H1 (cell line): ENCODE measurements around the gene WASF3. TPM values are rescaled to one million over a fixed set of nuclear protein-coding genes. Genes with fewer than 3 reads are reported as not detected.

Source experiments
- CTCF ChIA-PET: fragments of 300-600 bp; sonication (Branson Sonifier 250); formaldehyde crosslinking; loops from one replicate; lab custom pipeline; 2021; ENCODE audit not compliant: partially characterized antibody; lab: Charles Lee
- POLR2A ChIA-PET: fragments of 300-600 bp; sonication (Branson Sonifier 250); formaldehyde crosslinking; loops from one replicate; lab custom pipeline; 2021; ENCODE audit warnings: inconsistent platforms; ENCODE audit not compliant: partially characterized antibody; lab: Charles Lee
- DNase-seq, 2 experiments: peaks; one replicate each; pipeline versions ENCODE4 v3.0.0 to v3.0.0-alpha.2; 2010 to 2022; ENCODE audit warnings: low spot score in 2 of 2, low read depth in 1 of 2, mixed read lengths in 1 of 2
- FAIRE-seq: peaks from 2 replicates; lab custom pipeline; 2011; peaks lifted over from hg19 to GRCh38; lab: Jason Lieb, UNC
- H2AFZ ChIP-seq: 2 replicates; pipeline ENCODE4 v1.8.1; 2012; ENCODE audit warnings: low read length, inconsistent platforms
- H2AK5ac ChIP-seq: 2 replicates; pipeline ENCODE4 v1.6.1; 2013; ENCODE audit warnings: low read depth, low read length
- H2BK120ac ChIP-seq: replicated peaks from 2 replicates; pipeline ENCODE3; 2013; ENCODE audit warnings: low read depth, low read length, inconsistent platforms
- H2BK12ac ChIP-seq: 2 replicates; pipeline ENCODE4 v1.6.1; 2013; ENCODE audit warnings: low read depth, low read length
- H2BK15ac ChIP-seq: 2 replicates; pipeline ENCODE4 v1.6.1; 2013; ENCODE audit warnings: low read length
- H2BK20ac ChIP-seq: 2 replicates; pipeline ENCODE4 v1.6.1; 2013; ENCODE audit warnings: low read length
- H2BK5ac ChIP-seq: 2 replicates; pipeline ENCODE4 v1.6.1; 2013; ENCODE audit warnings: low read depth, low read length
- H3K14ac ChIP-seq: 2 replicates; pipeline ENCODE4 v1.6.1; 2013; ENCODE audit warnings: inconsistent platforms; ENCODE audit not compliant: insufficient read length
- H3K18ac ChIP-seq: 2 replicates; pipeline ENCODE4 v1.6.1; 2013; ENCODE audit warnings: low read length; ENCODE audit errors: extremely low read depth
- H3K23ac ChIP-seq: 2 replicates; pipeline ENCODE4 v1.6.1; 2013; ENCODE audit warnings: inconsistent platforms; ENCODE audit not compliant: insufficient read length
- H3K23me2 ChIP-seq: 2 replicates; pipeline ENCODE4 v1.6.1; 2013; ENCODE audit warnings: low read depth, low read length
- H3K27ac ChIP-seq: 2 replicates; pipeline ENCODE4 v1.6.1; 2011; ENCODE audit warnings: low read depth, low read length, inconsistent platforms
- H3K27me3 ChIP-seq, 4 experiments: replicated peaks in 1 of 4; 1 replicate in 1 of 4; 2 replicates in 3 of 4; pipeline versions ENCODE4 v1.6.1 to v1.8.1; 2011 to 2013; ENCODE audit warnings: low read length in 3 of 4, mild to moderate bottlenecking in 3 of 4, inconsistent platforms in 2 of 4, mixed read lengths in 2 of 4, moderate library complexity in 1 of 4; ENCODE audit not compliant: control insufficient read depth in 3 of 4, insufficient read depth in 3 of 4; ENCODE audit errors: extremely low read depth in 1 of 4
- H3K36me3 ChIP-seq, 4 experiments: 2 replicates each; pipeline versions ENCODE4 v1.6.1 to v1.8.1; 2011 to 2013; ENCODE audit warnings: mild to moderate bottlenecking in 4 of 4, low read length in 3 of 4, moderate library complexity in 2 of 4, control low read depth in 1 of 4, inconsistent platforms in 1 of 4; ENCODE audit not compliant: insufficient read depth in 4 of 4, control insufficient read depth in 2 of 4
- H3K4ac ChIP-seq: replicated peaks from 2 replicates; pipeline ENCODE3; 2013; ENCODE audit warnings: low read length, low read depth, mixed read lengths, inconsistent platforms; ENCODE audit not compliant: insufficient read length
- H3K4me1 ChIP-seq, 4 experiments: replicated peaks in 1 of 4; 1 replicate in 1 of 4; 2 replicates in 3 of 4; pipeline versions ENCODE4 v1.6.1 to v1.8.1; 2011 to 2013; ENCODE audit warnings: low read length in 3 of 4, inconsistent platforms in 2 of 4, mixed read lengths in 1 of 4; ENCODE audit not compliant: insufficient read depth in 4 of 4, control insufficient read depth in 3 of 4
- H3K4me2 ChIP-seq, 2 experiments: 2 replicates each; pipeline versions ENCODE4 v1.6.1 to v1.8.1; 2011 to 2013; ENCODE audit warnings: low read depth in 2 of 2, low read length in 2 of 2, control low read depth in 1 of 2, inconsistent platforms in 1 of 2, mild to moderate bottlenecking in 1 of 2; ENCODE audit not compliant: insufficient read depth in 1 of 2
- H3K4me3 ChIP-seq, 4 experiments: fragments of 200-600, 300-600 bp in 1 of 4; sonication (generic), shearing (Covaris generic), sonication (Bioruptor Twin) in 1 of 4; 2 replicates each; pipeline versions ENCODE4 v1.5.1 to v1.8.1; 2011 to 2016; ENCODE audit warnings: low read length in 4 of 4, low read depth in 3 of 4, control low read depth in 2 of 4, inconsistent platforms in 2 of 4, mild to moderate bottlenecking in 2 of 4, mixed read lengths in 1 of 4, moderate library complexity in 1 of 4; ENCODE audit not compliant: insufficient read depth in 2 of 4; ENCODE audit errors: extremely low read depth in 1 of 4
- H3K56ac ChIP-seq: replicated peaks from 2 replicates; pipeline ENCODE3; 2013; ENCODE audit warnings: low read depth, mild to moderate bottlenecking, mixed read lengths, low read length, inconsistent platforms; ENCODE audit not compliant: insufficient read length
- H3K79me1 ChIP-seq: 2 replicates; pipeline ENCODE4 v1.6.1; 2013; ENCODE audit warnings: low read depth, low read length, control low read depth
- H3K79me2 ChIP-seq, 2 experiments: 2 replicates each; pipeline versions ENCODE4 v1.6.1 to v1.8.1; 2012 to 2013; ENCODE audit warnings: low read length in 2 of 2, mild to moderate bottlenecking in 2 of 2, inconsistent platforms in 1 of 2; ENCODE audit not compliant: insufficient read depth in 2 of 2, control insufficient read depth in 1 of 2
- H3K9ac ChIP-seq, 4 experiments: replicated peaks in 1 of 4; 1 replicate in 1 of 4; 2 replicates in 3 of 4; pipeline versions ENCODE4 v1.6.1 to v1.8.1; 2011 to 2013; ENCODE audit warnings: low read depth in 3 of 4, low read length in 3 of 4, control low read depth in 2 of 4, mild to moderate bottlenecking in 2 of 4, moderate library complexity in 2 of 4, inconsistent platforms in 1 of 4; ENCODE audit errors: extremely low read depth in 1 of 4
- H3K9me3 ChIP-seq, 2 experiments: 2 replicates each; pipeline versions ENCODE4 v1.6.1 to v1.8.1; 2012 to 2013; ENCODE audit warnings: mild to moderate bottlenecking in 2 of 2, moderate library complexity in 2 of 2, control low read depth in 1 of 2, inconsistent platforms in 1 of 2, low read depth in 1 of 2, low read length in 1 of 2, mixed read lengths in 1 of 2; ENCODE audit not compliant: insufficient read depth in 2 of 2
- H4K20me1 ChIP-seq, 2 experiments: replicated peaks in 1 of 2; 2 replicates each; pipeline versions ENCODE3 to v1.8.1; 2011 to 2013; ENCODE audit warnings: inconsistent platforms in 2 of 2, low read length in 2 of 2, mild to moderate bottlenecking in 1 of 2; ENCODE audit not compliant: insufficient read depth in 2 of 2, control insufficient read depth in 1 of 2
- H4K5ac ChIP-seq: 2 replicates; pipeline ENCODE4 v1.6.1; 2013; ENCODE audit warnings: low read length, low read depth, mixed read lengths, inconsistent platforms; ENCODE audit not compliant: insufficient read length
- H4K8ac ChIP-seq: 2 replicates; pipeline ENCODE4 v1.8.0; 2013; ENCODE audit warnings: mild to moderate bottlenecking, moderate library complexity, low read length, inconsistent platforms; ENCODE audit not compliant: insufficient read depth; ENCODE audit errors: extremely low read depth
- H4K91ac ChIP-seq: replicated peaks from 2 replicates; pipeline ENCODE3; 2013; ENCODE audit warnings: low read length, mixed read lengths, inconsistent platforms; ENCODE audit not compliant: insufficient read length
- CBX5 ChIP-seq: fragments of 300-800, 300-1000 bp; sonication (generic); IDR thresholded peaks from 2 replicates; pipeline ENCODE4 v1.7.1; 2016; ENCODE audit warnings: antibody characterized with exemption, low read length, low read depth
- polyA plus RNA-seq, 7 experiments: library from polyadenylated mRNA; depleted of rRNA in 3 of 7; stranded (reverse) in 5 of 7; unstranded in 2 of 7; fragments of >200 nt in 5 of 7; fragments of 200-250 nt in 2 of 7; gene quantifications; 1 replicate in 5 of 7; 2 replicates in 1 of 7; 4 replicates in 1 of 7; pipeline versions ENCODE4 v1.2.1 to v1.2.3, GENCODE V29; 2011 to 2013; ENCODE audit warnings: missing spikeins in 2 of 7, mixed read lengths in 2 of 7
- total RNA-seq: library from RNA; stranded (reverse); fragmentation: NEBNext Ultra II Directional; extraction: Animal tissue kit (Norgen Biotek cat#: 25700); gene quantifications from 2 replicates; pipeline ENCODE4 v1.2.1, GENCODE V29; 2021

WASF3 gene
- total and polyA plus RNA-seq, 2 of the 8 experiments (the other 6 are each of a cell fraction or from before 2014, with no cell fraction given) = 18.7 to 39.8 TPM

GRCh38 chr13:26587251-26587650 is 29.8 kb downstream of the WASF3 start:
- H4K8ac ChIP-seq = no peak overlapping the region
- no peak overlapping the region for H2BK20ac ChIP-seq
- DNase-seq (no peak), FAIRE-seq (no peak)
- no peak overlapping the region for H2BK12ac ChIP-seq
- ChIA-PET CTCF (interaction anchor here (1.0 kb wide), 1 partner anchor 9 kb away, joined by 3 read pairs; no protein-coding TSS in a partner anchor), POLR2A (no interaction called here)
- H4K20me1 ChIP-seq = peaks cover 1 to 11% of the 10 kb centered on the region in 2 experiments
- no peak overlapping the region for H3K14ac ChIP-seq
- no peaks in the 10 kb centered on the region for H3K9me3 ChIP-seq
- no peak overlapping the region for H3K18ac ChIP-seq
- H2BK15ac ChIP-seq = no peak overlapping the region
- no peak overlapping the region for H3K4me3 ChIP-seq
- no peak for TF ChIP-seq CBX5
- no peak overlapping the region for H4K5ac ChIP-seq
- H3K4ac ChIP-seq = no peak overlapping the region
- no peaks in the 10 kb centered on the region for H3K36me3 ChIP-seq
- H3K4me2 ChIP-seq = no peak overlapping the region
- no peak overlapping the region for H2BK5ac ChIP-seq
- no peak overlapping the region for H3K27ac ChIP-seq
- H3K4me1 ChIP-seq = peaks cover 0 to 8% (median 4%) of the 10 kb centered on the region in 4 experiments; a peak in 4 of 7 replicates
- no peak overlapping the region for H3K23ac ChIP-seq
- no peak overlapping the region for H2AK5ac ChIP-seq
- H4K91ac ChIP-seq = no peak overlapping the region
- peaks cover 2% of the 10 kb centered on the region; the same call in 1 of the 2 replicates for H3K79me1 ChIP-seq
- H3K9ac ChIP-seq = no peak overlapping the region
- no peak overlapping the region for H2BK120ac ChIP-seq
- no peaks in the 10 kb centered on the region for H3K27me3 ChIP-seq
- no peaks in the 10 kb centered on the region; the same call in 1 of the 2 replicates for H3K23me2 ChIP-seq
- H2AFZ ChIP-seq = no peak overlapping the region
- H3K56ac ChIP-seq = no peak overlapping the region
- H3K79me2 ChIP-seq = peaks cover 0 to 62% of the 10 kb centered on the region in 2 experiments; a peak in 2 of 4 replicates
